MCF 10A (cell line): ENCODE results near the gene RCAN2. TPM values are rescaled to one million over a fixed set of nuclear protein-coding genes. Genes with fewer than 3 reads are reported as not detected.

Source experiments
- BruUV-seq: library from RNA; stranded (reverse); fragments of 400-500 nt; replicated peaks from 2 replicates; lab custom pipeline; 2021; lab: Mats Ljungman, UMichigan
- CTCF ChIA-PET: fragments of 300-600 bp; sonication (Branson Sonifier 250); formaldehyde crosslinking; extraction: SDS; loops from one replicate; lab custom pipeline; 2021; ENCODE audit warnings: antibody characterized with exemption, inconsistent platforms; lab: Yijun Ruan, JAX
- POLR2A ChIA-PET: fragments of 300-600, 350-650 bp; sonication (Branson Sonifier 250); formaldehyde crosslinking; extraction: SDS; loops from one replicate; lab custom pipeline; 2020; ENCODE audit warnings: antibody characterized with exemption, inconsistent platforms; lab: Yijun Ruan, JAX
- DNase-seq: peaks from one replicate; pipeline ENCODE4 v3.0.0-alpha.2; 2018; ENCODE audit not compliant: unreplicated experiment
- H3K27ac Mint-ChIP-seq: one replicate; pipeline ENCODE4 v1.8.0; 2022; ENCODE audit warnings: mild to moderate bottlenecking, low read depth, mixed read lengths; ENCODE audit not compliant: unreplicated experiment
- H3K27me3 Mint-ChIP-seq: one replicate; pipeline ENCODE4 v1.8.0; 2022; ENCODE audit warnings: mixed read lengths; ENCODE audit not compliant: insufficient read depth, unreplicated experiment
- H3K36me3 Mint-ChIP-seq: one replicate; pipeline ENCODE4 v1.8.0; 2022; ENCODE audit warnings: mild to moderate bottlenecking, moderate library complexity, mixed read lengths; ENCODE audit not compliant: insufficient read depth, unreplicated experiment
- H3K4me1 Mint-ChIP-seq: one replicate; pipeline ENCODE4 v1.8.0; 2022; ENCODE audit warnings: mixed read lengths; ENCODE audit not compliant: insufficient read depth, unreplicated experiment
- H3K4me3 Mint-ChIP-seq: one replicate; pipeline ENCODE4 v1.8.0; 2022; ENCODE audit warnings: mild to moderate bottlenecking, moderate library complexity, mixed read lengths; ENCODE audit not compliant: unreplicated experiment
- H3K9me3 Mint-ChIP-seq: one replicate; pipeline ENCODE4 v1.8.0; 2022; ENCODE audit warnings: mixed read lengths; ENCODE audit not compliant: unreplicated experiment
- intact Hi-C: fragments of 100-400 bp; cut with micrococcal nuclease; formaldehyde crosslinking; loops from 2 replicates; pipeline ENCODE4 v1.14.1; 2022
- total RNA-seq: library from RNA; stranded (reverse); gene quantifications from 2 replicates; pipeline ENCODE4 v1.2.3, GENCODE V29; 2022
- TF ChIP-seq, protein P1 (sequence below): fragments of 200-600 bp; IDR thresholded peaks from one replicate; pipeline ENCODE4 v1.8.0; 2022; ENCODE audit warnings: antibody characterized with exemption, mild to moderate bottlenecking; ENCODE audit not compliant: unreplicated experiment

RCAN2 gene
- total RNA-seq, 1 experiment from 2014 or later = 0.09 TPM

DNA sequence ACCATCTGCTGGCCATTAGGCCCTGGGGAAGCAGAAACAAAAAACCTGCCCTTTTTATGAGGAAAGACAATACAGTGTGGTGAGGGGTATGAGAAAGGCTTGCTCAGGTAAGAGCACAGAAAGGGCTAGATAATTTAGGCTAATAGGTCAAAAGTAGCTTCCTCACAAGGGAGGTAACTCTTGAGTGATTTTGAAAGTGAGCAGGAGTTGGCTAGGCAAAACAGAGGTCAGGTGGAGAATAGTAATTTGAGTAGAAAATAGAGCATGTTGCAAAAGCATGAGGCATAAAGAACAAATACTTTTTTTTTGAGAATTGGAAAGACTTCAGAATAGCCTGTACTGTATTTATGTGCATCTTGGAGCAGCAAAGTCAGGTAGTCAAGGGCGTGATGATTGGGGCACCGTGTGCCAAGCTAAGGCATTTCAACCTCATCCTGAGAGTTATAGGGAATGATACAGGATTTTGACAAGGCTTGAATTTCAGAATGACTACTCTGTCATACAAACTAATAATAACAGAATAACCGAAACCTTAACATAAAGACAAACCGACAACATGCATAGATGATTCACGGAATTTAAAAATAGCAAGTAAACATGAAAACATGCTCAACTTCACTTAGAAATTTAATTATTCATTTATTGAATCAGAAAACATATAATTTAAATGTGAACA is 197.5 kb downstream of the RCAN2 start:
- no peaks in the 10 kb centered on the region for H3K4me1 Mint-ChIP-seq
- no peaks in the 10 kb centered on the region for H3K9me3 Mint-ChIP-seq
- BruUV-seq = no TSS peak
- H3K27me3 Mint-ChIP-seq = peaks cover 23% of the 10 kb centered on the region
- TF ChIP-seq, protein P1, sequence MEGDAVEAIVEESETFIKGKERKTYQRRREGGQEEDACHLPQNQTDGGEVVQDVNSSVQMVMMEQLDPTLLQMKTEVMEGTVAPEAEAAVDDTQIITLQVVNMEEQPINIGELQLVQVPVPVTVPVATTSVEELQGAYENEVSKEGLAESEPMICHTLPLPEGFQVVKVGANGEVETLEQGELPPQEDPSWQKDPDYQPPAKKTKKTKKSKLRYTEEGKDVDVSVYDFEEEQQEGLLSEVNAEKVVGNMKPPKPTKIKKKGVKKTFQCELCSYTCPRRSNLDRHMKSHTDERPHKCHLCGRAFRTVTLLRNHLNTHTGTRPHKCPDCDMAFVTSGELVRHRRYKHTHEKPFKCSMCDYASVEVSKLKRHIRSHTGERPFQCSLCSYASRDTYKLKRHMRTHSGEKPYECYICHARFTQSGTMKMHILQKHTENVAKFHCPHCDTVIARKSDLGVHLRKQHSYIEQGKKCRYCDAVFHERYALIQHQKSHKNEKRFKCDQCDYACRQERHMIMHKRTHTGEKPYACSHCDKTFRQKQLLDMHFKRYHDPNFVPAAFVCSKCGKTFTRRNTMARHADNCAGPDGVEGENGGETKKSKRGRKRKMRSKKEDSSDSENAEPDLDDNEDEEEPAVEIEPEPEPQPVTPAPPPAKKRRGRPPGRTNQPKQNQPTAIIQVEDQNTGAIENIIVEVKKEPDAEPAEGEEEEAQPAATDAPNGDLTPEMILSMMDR = no peak
- no peak overlapping the region for H3K27ac Mint-ChIP-seq
- no peaks in the 10 kb centered on the region for H3K36me3 Mint-ChIP-seq
- ChIA-PET CTCF (interaction anchor here (0.9 kb wide), 1 partner anchor 75 kb away, joined by 4 read pairs; no protein-coding TSS in a partner anchor), POLR2A (no interaction called here)
- intact Hi-C loops = no loop called here
- no peak for DNase-seq
- H3K4me3 Mint-ChIP-seq = no peak overlapping the region

DNA sequence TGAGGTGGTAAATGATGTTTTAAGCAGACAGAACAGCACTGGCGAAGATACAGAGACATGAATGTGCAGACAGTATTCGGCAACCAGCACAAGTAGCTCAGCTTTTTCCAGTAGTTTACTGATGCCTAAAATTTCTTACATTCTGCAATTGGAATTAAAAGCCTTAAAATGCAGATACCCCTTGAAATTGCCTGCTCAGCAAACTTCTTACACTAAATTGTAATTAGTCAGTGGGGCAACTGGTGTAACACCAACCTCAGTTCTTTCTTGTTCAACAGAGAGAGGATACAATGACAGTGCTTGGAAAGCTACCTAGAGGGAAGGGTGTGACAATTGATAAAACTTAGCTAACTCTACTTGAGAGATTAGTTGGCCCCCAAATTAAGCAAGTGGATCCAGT is 199.4 kb downstream of the RCAN2 start:
- no peaks in the 10 kb centered on the region for H3K36me3 Mint-ChIP-seq
- BruUV-seq = no TSS peak
- peaks cover 23% of the 10 kb centered on the region for H3K27me3 Mint-ChIP-seq
- no peak overlapping the region for H3K4me3 Mint-ChIP-seq
- ChIA-PET CTCF (no interaction called here), POLR2A (no interaction called here)
- no peak for DNase-seq
- no peaks in the 10 kb centered on the region for H3K4me1 Mint-ChIP-seq
- TF ChIP-seq, protein P1 = no peak
- intact Hi-C loops = no loop called here
- H3K27ac Mint-ChIP-seq = no peak overlapping the region
- no peaks in the 10 kb centered on the region for H3K9me3 Mint-ChIP-seq

DNA sequence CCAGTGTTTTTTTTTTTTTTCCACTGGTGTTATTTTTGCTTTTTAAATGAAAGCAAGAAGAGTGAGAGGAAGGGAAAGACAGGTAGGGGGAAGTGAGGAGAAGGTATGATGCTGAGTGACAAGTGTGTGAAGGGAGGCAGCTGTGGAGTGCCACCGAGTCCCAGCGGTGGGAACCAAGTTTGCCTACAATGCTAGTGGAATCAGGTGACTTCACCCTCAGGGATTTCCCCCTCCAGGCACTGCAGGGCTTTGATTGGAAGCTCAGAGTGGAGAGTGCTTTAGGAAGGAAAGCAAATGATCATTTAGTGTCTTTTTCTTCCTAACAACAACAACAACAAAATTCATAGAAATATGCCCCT is 200.0 kb downstream of the RCAN2 start:
- no TSS peak for BruUV-seq
- TF ChIP-seq, protein P1 = no peak
- Mint-ChIP-seq H3K36me3 (no peaks in the 10 kb centered on the region), H3K4me3 (no peak overlapping the region), H3K27me3 (peaks cover 23% of the 10 kb centered on the region), H3K4me1 (no peaks in the 10 kb centered on the region), H3K9me3 (no peaks in the 10 kb centered on the region), H3K27ac (no peak overlapping the region)
- DNase-seq = no peak
- intact Hi-C loops = no loop called here
- POLR2A ChIA-PET = no interaction called here
- CTCF ChIA-PET = interaction anchor here (0.5 kb wide), 1 partner anchor 232 kb away, joined by 3 read pairs; no protein-coding TSS in a partner anchor

DNA sequence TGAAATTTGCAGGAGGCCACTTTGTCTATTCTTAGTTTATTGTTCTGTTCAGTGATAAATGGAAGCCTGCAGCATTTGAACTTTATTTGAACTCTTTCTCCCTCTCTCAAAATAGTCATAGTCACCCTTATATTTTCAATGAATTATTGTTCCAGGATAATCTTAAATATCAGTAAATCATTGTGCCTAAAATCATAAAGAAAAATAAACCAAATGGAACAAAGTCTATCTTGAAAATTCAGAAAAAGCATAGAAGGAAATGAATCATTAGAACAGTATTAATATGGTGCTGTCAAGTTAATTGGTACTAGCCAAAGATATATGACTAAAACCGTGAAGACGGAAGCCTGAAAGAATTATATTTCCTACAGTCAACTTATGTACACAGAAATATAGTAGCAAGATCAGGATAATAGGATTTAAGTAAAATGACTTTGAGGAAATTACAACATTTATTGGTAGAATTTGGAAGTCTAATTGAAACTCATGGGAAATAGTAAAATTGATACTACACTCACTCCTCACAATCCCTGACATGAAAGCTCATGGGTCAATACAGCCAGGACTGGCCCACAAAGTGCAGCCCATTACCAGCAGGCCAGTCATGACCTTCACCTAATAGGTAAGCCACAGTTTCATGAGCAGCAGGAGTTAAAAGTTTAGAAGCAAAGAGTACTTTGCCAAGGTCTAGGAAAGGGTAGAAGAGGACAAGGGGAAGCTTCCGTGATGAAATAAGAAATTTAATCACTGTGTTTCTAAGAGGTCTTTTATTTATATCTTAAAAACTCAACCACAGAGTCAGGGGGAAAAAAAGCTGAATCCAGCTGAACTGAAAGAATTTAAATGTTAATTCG is 200.6 kb downstream of the RCAN2 start:
- TF ChIP-seq, protein P1 = no peak
- Mint-ChIP-seq H3K27ac (no peak overlapping the region), H3K27me3 (peaks cover 23% of the 10 kb centered on the region), H3K4me1 (no peaks in the 10 kb centered on the region), H3K36me3 (no peaks in the 10 kb centered on the region), H3K4me3 (no peak overlapping the region), H3K9me3 (no peaks in the 10 kb centered on the region)
- ChIA-PET POLR2A (no interaction called here), CTCF (interaction anchor here (0.5 kb wide), 1 partner anchor 231 kb away, joined by 3 read pairs; no protein-coding TSS in a partner anchor)
- BruUV-seq = no TSS peak
- intact Hi-C loops = no loop called here
- no peak for DNase-seq
